Stimulated activated naive CD8-positive, alpha-beta T cell treated with anti-CD3 and anti-CD28 coated beads, Interleukin-15, Interleukin-2, amounts not matched to agents 100 U/mL and 50 U/mL, for 24 hours (primary cell): ENCODE measurements around the gene RYR3.

Experiments
- ATAC-seq: fragments of 150-1000 bp; cut with Tn5 transposase; one replicate; pipeline ENCODE4 v1.10.0; 2021
- DNase-seq: peaks from one replicate; pipeline ENCODE4 v3.0.0; 2021

RYR3 gene

GRCh38 chr15:33451385-33451784, 140.6 kb downstream of the RYR3 start:
- ATAC-seq = no peak
- DNase-seq = no peak

- ATAC-seq (no peak), DNase-seq (no peak)
Observed at GRCh38 chr15:33453761-33454160, 143.0 kb downstream of the RYR3 start.

GRCh38 chr15:33454346-33454745, 143.6 kb downstream of the RYR3 start:
- ATAC-seq (no peak), DNase-seq (no peak)

DNA sequence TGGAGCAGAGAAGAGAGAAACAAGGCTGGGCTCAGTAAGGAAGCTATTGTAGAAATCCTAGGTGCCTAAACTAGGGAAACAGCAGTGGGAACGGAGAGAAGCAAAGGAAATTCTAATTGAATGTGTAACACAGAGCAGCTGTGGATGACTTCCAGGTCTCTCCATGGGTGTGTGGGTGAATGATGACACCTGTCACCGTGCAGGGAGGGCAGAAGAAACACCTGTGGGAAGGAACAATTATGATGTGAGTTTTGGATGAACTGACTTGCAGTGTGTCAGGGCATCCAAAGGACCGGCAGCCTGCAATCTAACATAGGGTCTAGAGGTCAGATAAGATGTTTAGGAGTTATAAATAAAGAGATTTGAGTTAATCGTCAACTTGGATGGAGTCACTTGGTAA, 144.2 kb downstream of the RYR3 start:
- no peak for DNase-seq
- ATAC-seq = no peak

- DNase-seq = no peak
- no peak for ATAC-seq
Observed at GRCh38 chr15:33458421-33458820, 147.7 kb downstream of the RYR3 start.

GRCh38 chr15:33460166-33460805, 149.5 kb downstream of the RYR3 start:
- ATAC-seq (no peak), DNase-seq (no peak)

DNA sequence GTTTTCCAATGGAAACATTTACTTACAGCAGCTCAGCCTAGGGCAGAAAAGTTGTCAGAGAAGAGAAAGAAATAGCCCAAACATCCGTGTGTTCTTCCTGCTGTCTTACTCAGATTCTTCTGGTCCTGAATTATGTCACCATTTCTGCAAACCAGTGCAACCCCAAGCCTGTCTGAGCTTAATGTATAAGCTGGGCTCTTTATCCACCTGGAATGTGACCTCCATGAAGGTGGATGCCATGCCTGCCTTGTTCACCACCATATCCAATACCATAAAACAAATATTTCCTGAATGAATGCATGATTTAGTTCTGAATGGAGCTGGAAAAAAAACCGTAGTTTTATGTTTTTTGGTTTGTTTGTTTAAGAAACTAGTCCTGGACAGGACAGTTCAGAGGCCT, 150.9 kb downstream of the RYR3 start:
- ATAC-seq (no peak), DNase-seq (no peak)

GRCh38 chr15:33467146-33467815, 156.5 kb downstream of the RYR3 start:
- no peak for ATAC-seq

GRCh38 chr15:33467816-33468163, 157.0 kb downstream of the RYR3 start:
- ATAC-seq (no peak), DNase-seq (no peak)

More at GRCh38 chr15:33467146-33467815, 156.5 kb downstream of the RYR3 start:
- no peak for DNase-seq

DNA sequence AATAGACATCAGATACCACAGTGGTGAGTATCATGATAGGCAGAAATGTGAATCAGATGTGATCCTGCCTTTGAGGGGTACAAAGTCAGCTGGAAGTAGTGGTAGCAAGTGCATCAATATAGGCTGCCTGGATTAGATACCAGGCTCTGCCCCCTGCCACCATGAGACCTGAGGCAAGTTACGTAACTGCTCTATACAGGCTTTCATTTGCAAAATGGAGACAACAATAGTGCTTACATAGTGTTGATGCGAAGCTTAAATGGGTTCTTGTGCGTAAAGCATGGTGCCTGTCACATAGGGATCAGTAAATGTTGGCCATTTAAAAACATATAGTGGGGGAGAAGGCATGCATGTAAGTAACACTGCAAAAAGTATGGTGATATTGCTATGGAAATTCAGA, 158.0 kb downstream of the RYR3 start:
- ATAC-seq (no peak), DNase-seq (no peak)

DNA sequence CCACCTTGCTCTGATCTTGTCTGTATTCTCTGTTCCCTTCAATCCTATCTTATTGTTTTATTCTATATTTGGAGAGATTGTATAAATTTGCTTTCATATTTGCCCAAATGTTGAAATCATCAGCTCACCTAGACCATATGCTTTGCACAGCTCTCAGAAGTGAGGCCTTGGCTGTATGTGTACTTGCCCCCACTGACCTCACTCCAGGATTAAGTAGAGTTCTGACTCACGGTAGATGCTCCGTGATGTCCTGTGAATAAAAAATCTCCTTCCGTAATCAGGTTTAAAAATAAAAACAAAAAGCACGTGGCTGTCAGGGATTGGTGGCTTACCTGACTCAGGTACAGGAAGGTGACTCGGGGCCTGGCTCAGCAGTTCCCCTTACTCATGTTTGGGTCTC, 162.2 kb downstream of the RYR3 start:
- no peak for DNase-seq

DNA sequence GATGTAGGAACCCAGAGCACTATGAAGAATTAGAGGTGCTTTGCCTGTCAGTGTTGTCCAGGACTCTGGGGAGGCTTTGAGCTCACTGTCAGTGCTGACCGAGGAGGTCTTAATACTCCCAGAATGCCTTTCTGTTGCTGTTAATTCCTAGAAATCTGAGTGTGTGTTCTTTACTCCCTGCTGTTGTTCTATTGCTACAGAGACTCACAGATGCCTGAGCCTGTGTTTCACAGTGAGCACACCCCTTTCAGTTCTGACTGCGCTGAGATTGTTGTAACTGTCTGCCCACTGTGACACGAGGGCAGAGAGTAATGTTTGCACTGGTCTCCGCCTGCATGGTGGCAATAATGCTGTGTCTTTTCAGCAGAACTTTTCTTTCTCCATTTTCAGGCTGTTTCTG, 162.9 kb downstream of the RYR3 start:
- DNase-seq (no peak), ATAC-seq (no peak)

More for the DNA sequence above, 162.2 kb downstream of the RYR3 start:
- no peak for ATAC-seq

DNA sequence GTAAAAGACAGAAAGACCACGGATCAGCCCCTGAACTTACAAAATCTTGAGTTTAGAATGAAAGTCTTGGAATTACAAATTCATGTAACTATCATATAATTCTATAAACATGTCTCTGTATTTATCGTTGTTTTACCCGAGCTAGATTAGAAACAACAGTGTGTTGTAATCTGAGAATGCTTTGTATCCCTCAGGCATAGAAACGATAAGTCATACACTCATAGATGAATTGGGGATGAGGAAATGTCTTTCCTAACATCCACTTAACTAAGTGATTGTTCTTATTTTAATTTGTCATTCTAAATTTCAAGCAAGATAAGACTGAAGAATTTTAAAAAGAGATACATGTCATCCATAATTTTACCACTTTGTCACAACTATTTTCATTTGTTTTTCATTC, 165.3 kb downstream of the RYR3 start:
- ATAC-seq (no peak), DNase-seq (no peak)

DNA sequence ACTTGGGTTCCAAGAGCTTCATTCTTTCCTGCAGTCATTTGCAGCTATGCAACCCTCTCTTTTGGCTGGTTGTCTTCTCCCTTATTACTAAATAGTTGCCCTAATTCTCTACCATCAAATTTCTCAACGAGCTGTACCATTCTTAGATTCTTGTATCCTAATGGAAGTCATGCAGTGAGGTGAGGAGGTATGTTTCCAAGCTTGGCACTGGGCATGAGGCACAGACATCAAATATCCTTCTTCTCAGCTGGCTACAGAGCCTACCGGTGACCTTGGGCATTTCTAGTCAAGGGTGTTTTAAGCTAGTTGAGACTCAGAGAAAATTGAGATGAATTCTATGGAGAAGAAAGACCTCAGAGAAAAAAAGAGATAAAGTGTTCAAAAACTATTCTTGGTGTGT, 166.1 kb downstream of the RYR3 start:
- ATAC-seq (no peak), DNase-seq (no peak)

- DNase-seq (no peak), ATAC-seq (no peak)
Observed at GRCh38 chr15:33489335-33489734, 178.6 kb downstream of the RYR3 start.

DNA sequence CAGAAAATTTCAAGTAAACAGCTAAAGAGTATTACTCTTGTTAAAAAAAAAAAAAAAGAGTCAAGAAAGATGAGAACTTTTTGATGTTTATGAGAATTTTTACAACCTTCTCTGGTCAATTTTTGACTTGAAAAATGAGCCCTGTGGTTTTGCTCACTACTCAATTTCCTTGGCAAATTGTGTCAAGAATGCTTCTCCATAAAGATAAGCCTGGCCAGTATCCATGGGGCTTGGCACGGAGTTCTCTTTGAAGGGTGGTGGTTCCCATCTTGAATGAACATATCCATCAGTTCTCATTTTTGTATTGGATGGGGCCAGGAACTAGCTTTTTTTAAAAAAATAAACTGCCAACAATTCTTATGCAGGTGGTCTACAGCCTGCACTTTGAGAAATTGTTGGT, 179.9 kb downstream of the RYR3 start:
- no peak for DNase-seq
- ATAC-seq = no peak

GRCh38 chr15:33492434-33493052, 181.8 kb downstream of the RYR3 start:
- DNase-seq = no peak
- no peak for ATAC-seq

GRCh38 chr15:33494306-33494705, 183.5 kb downstream of the RYR3 start:
- DNase-seq (no peak), ATAC-seq (no peak)

- DNase-seq (no peak), ATAC-seq (no peak)
Observed at GRCh38 chr15:33500432-33501195, 189.8 kb downstream of the RYR3 start.

GRCh38 chr15:33503681-33504080, 192.9 kb downstream of the RYR3 start:
- no peak for ATAC-seq

DNA sequence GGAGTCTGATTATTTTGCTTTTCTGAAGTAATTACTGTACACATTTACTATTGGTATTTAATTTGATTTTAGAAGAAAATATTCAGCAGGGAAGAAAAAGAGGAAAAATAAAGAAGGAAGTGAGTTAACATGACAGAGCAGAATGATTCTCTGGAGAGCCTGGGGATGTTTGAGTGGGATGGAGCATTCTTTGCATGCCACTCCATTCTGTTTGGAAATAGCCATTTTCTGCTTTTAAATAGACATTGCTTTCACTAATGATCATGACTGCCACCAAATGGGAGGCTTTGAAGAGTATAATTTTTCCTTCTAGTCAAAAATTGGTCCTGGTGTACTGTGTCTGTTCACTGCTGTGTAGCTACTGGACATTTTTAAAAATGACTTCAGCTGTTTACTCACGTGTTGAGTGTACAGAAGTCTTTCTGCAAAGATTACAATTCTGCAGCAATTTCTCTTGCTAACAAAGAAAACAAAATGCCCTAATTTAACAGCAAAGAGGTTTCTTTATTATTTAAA, 196.1 kb downstream of the RYR3 start:
- no peak for ATAC-seq

More at GRCh38 chr15:33503681-33504080, 192.9 kb downstream of the RYR3 start:
- no peak for DNase-seq

GRCh38 chr15:33508703-33509102, 197.9 kb downstream of the RYR3 start:
- ATAC-seq (no peak), DNase-seq (no peak)

More for the DNA sequence above, 196.1 kb downstream of the RYR3 start:
- no peak for DNase-seq

DNA sequence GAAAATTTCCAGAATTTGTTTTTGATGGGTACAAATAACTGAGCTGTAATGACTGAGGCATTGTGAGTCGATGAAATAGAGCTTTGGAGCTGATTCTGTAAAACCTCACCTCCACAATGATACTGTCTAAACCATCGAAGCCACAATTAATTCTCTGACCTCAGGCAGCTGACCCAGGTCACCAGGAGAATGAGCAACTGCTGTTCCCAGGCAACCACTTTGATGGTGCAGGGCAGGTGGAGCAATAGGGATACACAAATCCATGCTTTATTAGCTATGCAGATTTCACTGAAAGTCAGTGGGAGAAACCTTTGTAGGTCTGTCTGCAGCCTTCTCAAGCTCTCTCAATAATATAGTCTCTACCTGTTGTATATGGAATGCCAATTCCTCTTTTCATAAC, 204.4 kb downstream of the RYR3 start:
- no peak for DNase-seq
- no peak for ATAC-seq
